Upper lobe of right lung (tissue), 1 donor: Measurements from ENCODE around the gene ASF1B. TPM values are rescaled to one million over a fixed set of nuclear protein-coding genes. Genes with fewer than 3 reads are reported as not detected.
A peak's percentile ranks its signal among the peaks of the same experiment; 100 is the strongest.

Source experiments
- ATAC-seq: fragments of 200-7000 bp; cut with Tn5 transposase; one replicate; pipeline ENCODE4 v1.9.1; 2020; ENCODE audit warnings: mild to moderate bottlenecking, moderate library complexity
- DNase-seq: peaks from one replicate; pipeline ENCODE4 v3.0.0-alpha.2; 2020
- H3K27ac ChIP-seq: fragments of 200-600 bp; one replicate; pipeline ENCODE4 v1.8.0; 2022
- H3K27me3 ChIP-seq: fragments of 200-600 bp; one replicate; pipeline ENCODE4 v1.8.0; 2022; ENCODE audit warnings: mild to moderate bottlenecking
- H3K36me3 ChIP-seq: fragments of 200-600 bp; one replicate; pipeline ENCODE4 v1.8.0; 2022
- H3K4me1 ChIP-seq: fragments of 200-600 bp; one replicate; pipeline ENCODE4 v1.8.0; 2022
- H3K4me3 ChIP-seq: fragments of 200-600 bp; one replicate; pipeline ENCODE4 v1.8.0; 2022; ENCODE audit warnings: mild to moderate bottlenecking
- H3K9me3 ChIP-seq: fragments of 200-600 bp; one replicate; pipeline ENCODE4 v1.8.0; 2022
- intact Hi-C: fragments of 100-400 bp; cut with DNase I; formaldehyde crosslinking; loops from one replicate; pipeline ENCODE4 v1.11.0; 2022
- total RNA-seq: library from RNA; stranded (reverse); fragmentation: NEBNext Ultra II Directional; extraction: Animal tissue kit (Norgen Biotek cat#: 25700); gene quantifications from one replicate; pipeline ENCODE4 v1.2.1, GENCODE V29; 2021
- TF ChIP-seq, protein P1 (sequence below): fragments of 200-600 bp; IDR thresholded peaks from one replicate; pipeline ENCODE4 v1.8.0; 2022; ENCODE audit warnings: antibody characterized with exemption
- donor health status: DM: no; HTN: yes; CAD: no; lungs with severe emphysema.

The ASF1B gene
- total RNA-seq, 1 donor from 2014 or later, result 1.9 TPM

DNA sequence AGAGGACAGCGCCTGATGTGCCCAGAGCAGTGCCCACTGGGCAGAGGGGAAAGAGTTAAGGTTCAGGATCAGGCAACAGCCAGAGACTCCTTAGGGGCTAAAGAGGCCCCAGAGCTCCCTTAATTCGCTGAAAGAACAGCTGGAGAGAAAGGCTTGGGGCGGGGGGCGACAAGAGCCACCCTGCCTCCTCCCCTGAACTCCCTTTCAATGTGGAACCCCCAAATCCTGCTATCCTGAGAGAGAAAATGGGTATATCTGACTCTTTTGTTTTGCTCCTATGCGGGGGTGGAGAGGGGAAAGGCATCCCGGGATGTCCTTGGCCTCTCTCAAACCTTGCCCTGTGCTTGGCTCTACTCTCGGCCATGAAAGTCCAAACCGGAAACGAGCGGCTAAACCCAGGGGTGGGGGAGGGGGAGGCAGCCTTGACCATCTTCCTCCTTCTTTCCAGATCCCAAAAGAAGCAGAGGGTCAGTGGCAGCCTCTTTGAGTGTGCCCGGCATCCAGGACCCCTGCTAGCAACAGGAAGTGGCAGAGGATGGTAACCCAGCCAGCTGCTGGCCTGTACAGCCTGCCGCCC lies 23.5 kb downstream of the ASF1B start:
- Histone ChIP-seq H3K4me1 (peaks cover 41% of the 10 kb centered on the region), H3K4me3 (peak overlapping the region; percentile 21), H3K9me3 (no peaks in the 10 kb centered on the region), H3K27ac (peak overlapping the region; percentile 80), H3K27me3 (no peaks in the 10 kb centered on the region), H3K36me3 (no peaks in the 10 kb centered on the region)
- no peak for ATAC-seq
- intact Hi-C loops, result no loop called here
- no peak for DNase-seq
- TF ChIP-seq, protein P1, sequence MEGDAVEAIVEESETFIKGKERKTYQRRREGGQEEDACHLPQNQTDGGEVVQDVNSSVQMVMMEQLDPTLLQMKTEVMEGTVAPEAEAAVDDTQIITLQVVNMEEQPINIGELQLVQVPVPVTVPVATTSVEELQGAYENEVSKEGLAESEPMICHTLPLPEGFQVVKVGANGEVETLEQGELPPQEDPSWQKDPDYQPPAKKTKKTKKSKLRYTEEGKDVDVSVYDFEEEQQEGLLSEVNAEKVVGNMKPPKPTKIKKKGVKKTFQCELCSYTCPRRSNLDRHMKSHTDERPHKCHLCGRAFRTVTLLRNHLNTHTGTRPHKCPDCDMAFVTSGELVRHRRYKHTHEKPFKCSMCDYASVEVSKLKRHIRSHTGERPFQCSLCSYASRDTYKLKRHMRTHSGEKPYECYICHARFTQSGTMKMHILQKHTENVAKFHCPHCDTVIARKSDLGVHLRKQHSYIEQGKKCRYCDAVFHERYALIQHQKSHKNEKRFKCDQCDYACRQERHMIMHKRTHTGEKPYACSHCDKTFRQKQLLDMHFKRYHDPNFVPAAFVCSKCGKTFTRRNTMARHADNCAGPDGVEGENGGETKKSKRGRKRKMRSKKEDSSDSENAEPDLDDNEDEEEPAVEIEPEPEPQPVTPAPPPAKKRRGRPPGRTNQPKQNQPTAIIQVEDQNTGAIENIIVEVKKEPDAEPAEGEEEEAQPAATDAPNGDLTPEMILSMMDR, result no peak

DNA sequence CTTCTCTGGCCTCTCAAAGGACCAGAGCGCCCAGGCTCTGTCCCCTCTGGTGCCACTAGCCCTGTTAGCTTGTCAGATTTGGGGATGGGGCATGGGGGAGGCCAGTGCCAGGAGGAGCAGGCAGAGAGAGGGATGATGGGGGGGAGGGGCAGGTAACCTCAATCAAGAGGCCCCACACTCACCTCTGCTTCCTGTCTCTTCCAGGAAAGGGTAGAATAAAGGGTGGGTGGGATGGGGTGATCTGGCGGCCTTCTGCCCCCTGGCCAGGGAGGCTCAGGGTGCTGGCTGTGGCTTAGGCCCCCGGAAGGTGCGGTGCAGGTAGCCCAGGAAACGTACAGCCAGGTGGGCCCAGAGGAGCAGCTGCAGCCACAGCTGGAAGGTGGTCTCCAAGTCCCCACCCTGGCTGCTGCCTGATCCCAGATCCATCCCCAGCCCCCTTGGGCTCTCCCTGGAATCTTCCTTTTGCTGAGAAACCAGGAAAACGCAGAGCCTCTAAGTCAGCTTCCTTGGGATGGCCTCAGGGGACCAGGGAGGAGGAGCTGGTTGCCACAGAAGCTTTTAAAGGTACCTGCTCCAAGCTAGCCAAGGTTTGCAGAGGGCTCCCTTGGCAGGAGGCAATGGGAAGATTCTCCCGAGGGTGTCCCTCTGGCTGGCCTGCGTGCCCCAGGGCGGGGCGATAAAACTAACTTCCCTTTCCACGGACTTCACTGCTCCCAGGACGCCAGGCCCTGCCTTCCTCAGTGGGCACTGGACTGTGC lies 24.2 kb downstream of the ASF1B start:
- Histone ChIP-seq H3K27ac (peak overlapping the region; percentile 80), H3K27me3 (no peaks in the 10 kb centered on the region), H3K4me3 (peak overlapping the region; percentile 21), H3K36me3 (no peaks in the 10 kb centered on the region), H3K9me3 (no peaks in the 10 kb centered on the region), H3K4me1 (peaks cover 41% of the 10 kb centered on the region)
- ATAC-seq, result peak; percentile 33
- TF ChIP-seq, protein P1, result no peak
- no peak for DNase-seq
- intact Hi-C loops, result no loop called here

DNA sequence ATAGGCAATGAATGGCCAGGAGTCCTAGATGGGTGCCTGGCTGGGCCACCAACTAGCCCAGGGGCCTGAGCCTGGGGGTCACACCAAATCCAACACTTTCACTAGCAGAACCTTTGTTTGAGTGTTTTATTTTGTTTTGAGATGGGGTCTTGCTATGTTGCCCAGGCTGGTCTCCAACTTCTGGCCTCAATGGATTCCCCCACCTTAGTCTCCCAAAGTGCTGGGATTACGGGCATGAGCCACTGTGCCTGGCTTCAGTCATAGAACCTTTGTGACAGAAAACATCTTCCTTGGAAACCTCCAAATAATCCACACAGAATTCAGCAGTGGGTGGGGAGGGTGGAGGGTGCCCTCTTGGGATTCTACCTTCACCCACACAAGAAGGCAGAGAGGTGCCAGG lies 24.9 kb downstream of the ASF1B start:
- TF ChIP-seq, protein P1, result no peak
- H3K4me3 ChIP-seq, result no peak overlapping the region
- DNase-seq, result no peak
- H3K36me3 ChIP-seq, result peaks cover 3% of the 10 kb centered on the region
- H3K4me1 ChIP-seq, result peaks cover 38% of the 10 kb centered on the region
- intact Hi-C loops, result no loop called here
- H3K27ac ChIP-seq, result no peak overlapping the region
- no peak for ATAC-seq
- no peaks in the 10 kb centered on the region for H3K27me3 ChIP-seq
- H3K9me3 ChIP-seq, result no peaks in the 10 kb centered on the region

- Histone ChIP-seq H3K4me3 (no peak overlapping the region), H3K36me3 (peaks cover 11% of the 10 kb centered on the region), H3K4me1 (peaks cover 29% of the 10 kb centered on the region), H3K9me3 (no peaks in the 10 kb centered on the region), H3K27ac (no peak overlapping the region), H3K27me3 (no peaks in the 10 kb centered on the region)
- TF ChIP-seq, protein P1, result no peak
- intact Hi-C loops, result no loop called here
- DNase-seq, result no peak
- ATAC-seq, result no peak
These were observed 25.7 kb downstream of the ASF1B start for GRCh38 chr19:14110650-14111049.

GRCh38 chr19:14107581-14108461 lies 28.6 kb downstream of the ASF1B start:
- H3K27ac ChIP-seq, result no peak overlapping the region

More at GRCh38 chr19:14107581-14108461, 28.6 kb downstream of the ASF1B start:
- no peak for DNase-seq
- TF ChIP-seq, protein P1, result no peak
- no peaks in the 10 kb centered on the region for H3K9me3 ChIP-seq
- intact Hi-C loops, result no loop called here
- peaks cover 7% of the 10 kb centered on the region for H3K4me1 ChIP-seq
- H3K4me3 ChIP-seq, result no peak overlapping the region
- no peak for ATAC-seq
- H3K27me3 ChIP-seq, result no peaks in the 10 kb centered on the region
- peaks cover 31% of the 10 kb centered on the region for H3K36me3 ChIP-seq
